Measurements from ENCODE around the gene LAYN.

The LAYN gene

GRCh38 chr11:111598559-111598958 is 58.0 kb downstream of the LAYN start:
- no peak for DNase-seq

- DNase-seq, result no peak
These were observed 61.1 kb downstream of the LAYN start for GRCh38 chr11:111601636-111601978.

GRCh38 chr11:111601979-111602864 is 61.7 kb downstream of the LAYN start, which contains the start of gene SIK2:
SIK2 (plus strand) TSS chr11:111602449; CDS start chr11:111602564, 115 bp downstream.
- peak; percentile 96 for DNase-seq

- DNase-seq, result peak; percentile 45
These were observed 62.5 kb downstream of the LAYN start for GRCh38 chr11:111602865-111603610.

- no peak for DNase-seq
These were observed 63.2 kb downstream of the LAYN start for GRCh38 chr11:111603611-111604130.

- DNase-seq, result peak; percentile 85
These were observed 64.0 kb downstream of the LAYN start for GRCh38 chr11:111604392-111605009.

- no peak for DNase-seq
These were observed 65.2 kb downstream of the LAYN start for GRCh38 chr11:111605681-111606080.

- DNase-seq, result no peak
These were observed 66.5 kb downstream of the LAYN start for GRCh38 chr11:111606986-111607385.

GRCh38 chr11:111607751-111608150 is 67.2 kb downstream of the LAYN start:
- DNase-seq, result no peak

Data from hematopoietic multipotent progenitor cell treated with erythropoietin and hydrocortisone succinate and interleukin-3 and kit ligand, for 6 days (in vitro differentiated cells).